Measurements from ENCODE around the gene CENPA.
"Not testable (repeated sequence)": the region's sequence is repeated elsewhere in the genome, so short reads cannot be mapped to it uniquely, and the experiment has no call there.

The CENPA gene

GRCh38 chr2:26795135-26795534 is 9.3 kb downstream of the CENPA start:
- ATAC-seq = not testable (repeated sequence)

GRCh38 chr2:26801328-26801727 is 15.5 kb downstream of the CENPA start:
- no peak for ATAC-seq

- ATAC-seq = no peak
Measured at GRCh38 chr2:26801796-26802195, 15.9 kb downstream of the CENPA start.

GRCh38 chr2:26805241-26805676 is 19.4 kb downstream of the CENPA start:
- ATAC-seq = no peak

GRCh38 chr2:26807788-26808460 is 22.1 kb downstream of the CENPA start:
- ATAC-seq = no peak

GRCh38 chr2:26809211-26809610 is 23.4 kb downstream of the CENPA start:
- no peak for ATAC-seq

GRCh38 chr2:26809876-26810577 is 24.2 kb downstream of the CENPA start:
- no peak for ATAC-seq

GRCh38 chr2:26811261-26811660 is 25.4 kb downstream of the CENPA start:
- no peak for ATAC-seq

- no peak for ATAC-seq
Measured at GRCh38 chr2:26811791-26812694, 26.2 kb downstream of the CENPA start.

GRCh38 chr2:26812731-26813130 is 26.9 kb downstream of the CENPA start:
- no peak for ATAC-seq

- ATAC-seq = not testable (repeated sequence)
Measured at GRCh38 chr2:26814072-26814765, 28.4 kb downstream of the CENPA start.

GRCh38 chr2:26816893-26817292 is 31.0 kb downstream of the CENPA start:
- ATAC-seq = no peak

GRCh38 chr2:26818255-26818654 is 32.4 kb downstream of the CENPA start:
- ATAC-seq = no peak

- no peak for ATAC-seq
Measured at GRCh38 chr2:26818972-26819371, 33.1 kb downstream of the CENPA start.

- no peak for ATAC-seq
Measured at GRCh38 chr2:26820932-26821331, 35.1 kb downstream of the CENPA start.

- no peak for ATAC-seq
Measured at GRCh38 chr2:26822877-26823276, 37.0 kb downstream of the CENPA start.

GRCh38 chr2:26838121-26838906 is 52.5 kb downstream of the CENPA start:
- ATAC-seq = no peak

GRCh38 chr2:26840937-26841610 is 55.2 kb downstream of the CENPA start:
- ATAC-seq = no peak

- ATAC-seq = no peak
Measured at GRCh38 chr2:26843041-26843440, 57.2 kb downstream of the CENPA start.

Measured in activated CD4-positive, CD25-positive, alpha-beta regulatory T cell treated with anti-CD3 and anti-CD28 coated beads, Interleukin-2, amount 50 U/mL, for 24 hours (primary cell).